Measurements from ENCODE around the gene CAMK1D.
"Not testable (repeated sequence)": the region's sequence is repeated elsewhere in the genome, so short reads cannot be mapped to it uniquely, and the experiment has no call there.

Gene CAMK1D

DNA sequence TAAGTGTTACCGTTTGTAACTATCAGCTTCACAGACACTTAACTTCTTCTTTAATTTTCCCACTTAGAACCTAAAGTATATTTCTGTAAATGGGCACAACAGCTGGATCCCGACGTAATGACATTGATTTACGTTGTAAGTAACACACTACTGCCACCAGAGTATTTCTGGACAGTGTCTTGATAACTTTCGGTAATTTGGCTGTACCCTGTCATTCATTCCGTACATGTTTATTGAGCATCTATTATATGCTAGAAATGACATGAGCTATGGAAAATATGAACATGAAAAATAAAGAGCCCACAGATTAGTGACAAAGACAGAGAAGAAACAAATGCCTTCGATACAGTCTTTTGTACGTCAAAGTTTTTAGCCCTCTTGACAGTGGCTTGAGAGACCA is 360.8 kb downstream of the CAMK1D start:
- DNase-seq (ENCODE audit: extremely low read depth in 1 of 2, low read depth in 1 of 2): no peak

- DNase-seq (ENCODE audit: extremely low read depth in 1 of 2, low read depth in 1 of 2): peak; percentile 23 to 57
Measured at GRCh38 chr10:12710594-12711349, 361.4 kb downstream of the CAMK1D start.

- no peak for DNase-seq (ENCODE audit: extremely low read depth in 1 of 2, low read depth in 1 of 2)
Measured at GRCh38 chr10:12711350-12711708, 362.0 kb downstream of the CAMK1D start.

- DNase-seq (ENCODE audit: extremely low read depth in 1 of 2, low read depth in 1 of 2): no peak
Measured at GRCh38 chr10:12712293-12712983, 363.1 kb downstream of the CAMK1D start.

DNA sequence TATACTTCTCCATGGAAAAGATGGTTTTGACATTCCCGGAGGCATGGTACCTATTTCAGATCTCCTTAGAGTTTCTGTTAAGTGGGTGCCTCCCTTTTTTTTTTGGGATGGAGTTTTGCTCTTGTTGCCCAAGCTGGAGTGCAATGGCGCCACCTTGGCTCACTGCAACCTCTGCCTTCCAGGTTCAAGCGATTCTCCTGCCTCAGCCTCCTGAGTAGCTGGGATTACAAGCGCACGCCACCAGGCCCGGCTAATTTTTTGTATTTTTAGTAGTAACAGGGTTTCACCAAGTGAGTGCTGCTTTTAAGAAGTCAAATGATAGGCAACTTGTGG is 363.6 kb downstream of the CAMK1D start:
- not testable (repeated sequence) for DNase-seq (ENCODE audit: extremely low read depth in 1 of 2, low read depth in 1 of 2)

- DNase-seq (ENCODE audit: extremely low read depth in 1 of 2, low read depth in 1 of 2): no peak
Measured at GRCh38 chr10:12716042-12716441, 366.7 kb downstream of the CAMK1D start.

DNA sequence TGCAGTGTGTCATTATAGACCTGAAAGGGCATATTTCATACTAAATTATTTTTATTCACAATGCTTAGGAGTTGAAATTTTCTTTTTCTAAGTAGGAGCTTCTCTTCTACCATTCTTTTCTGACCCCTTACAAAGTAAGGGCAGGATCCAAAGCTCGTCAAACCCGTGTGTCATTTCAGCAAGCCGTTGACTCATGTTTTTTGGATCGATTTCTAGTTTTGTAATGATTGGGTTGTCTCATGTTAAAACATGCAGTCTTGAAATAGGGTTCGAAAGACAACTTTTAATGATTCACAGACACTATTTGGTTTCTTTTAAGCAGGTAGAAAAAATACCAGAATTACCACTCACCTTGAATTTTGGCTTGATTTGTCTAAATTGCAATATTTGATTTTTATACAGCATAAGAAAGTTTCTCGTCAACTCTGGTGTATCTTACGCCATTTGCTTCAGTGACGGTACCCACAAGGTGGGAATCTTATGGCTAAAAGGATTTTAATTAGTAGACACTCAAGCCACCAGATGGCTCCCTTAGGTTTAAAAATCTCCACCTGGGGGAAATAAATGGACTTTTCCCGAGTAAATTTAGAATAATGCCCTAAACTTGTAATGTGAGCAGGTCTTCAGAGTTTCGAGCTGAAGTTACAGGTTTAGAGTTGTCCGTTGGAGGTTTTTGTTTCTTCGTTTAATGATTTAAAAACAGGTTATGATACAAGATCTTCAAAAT is 368.8 kb downstream of the CAMK1D start:
- DNase-seq (ENCODE audit: extremely low read depth in 1 of 2, low read depth in 1 of 2): no peak

- no peak for DNase-seq (ENCODE audit: extremely low read depth in 1 of 2, low read depth in 1 of 2)
Measured at GRCh38 chr10:12719365-12719764, 370.0 kb downstream of the CAMK1D start.

- no peak for DNase-seq (ENCODE audit: extremely low read depth in 1 of 2, low read depth in 1 of 2)
Measured at GRCh38 chr10:12720217-12720981, 371.1 kb downstream of the CAMK1D start.

- DNase-seq (ENCODE audit: extremely low read depth in 1 of 2, low read depth in 1 of 2): no peak
Measured at GRCh38 chr10:12721334-12721733, 372.0 kb downstream of the CAMK1D start.

GRCh38 chr10:12723220-12723619 is 373.9 kb downstream of the CAMK1D start:
- no peak for DNase-seq (ENCODE audit: extremely low read depth in 1 of 2, low read depth in 1 of 2)

- DNase-seq (ENCODE audit: extremely low read depth in 1 of 2, low read depth in 1 of 2): no peak
Measured at GRCh38 chr10:12724807-12725579, 375.6 kb downstream of the CAMK1D start.

- DNase-seq (ENCODE audit: extremely low read depth in 1 of 2, low read depth in 1 of 2): not testable (repeated sequence)
Measured at GRCh38 chr10:12725580-12725888, 376.2 kb downstream of the CAMK1D start.

GRCh38 chr10:12726971-12727831 is 377.9 kb downstream of the CAMK1D start:
- DNase-seq (ENCODE audit: extremely low read depth in 1 of 2, low read depth in 1 of 2): no peak

DNA sequence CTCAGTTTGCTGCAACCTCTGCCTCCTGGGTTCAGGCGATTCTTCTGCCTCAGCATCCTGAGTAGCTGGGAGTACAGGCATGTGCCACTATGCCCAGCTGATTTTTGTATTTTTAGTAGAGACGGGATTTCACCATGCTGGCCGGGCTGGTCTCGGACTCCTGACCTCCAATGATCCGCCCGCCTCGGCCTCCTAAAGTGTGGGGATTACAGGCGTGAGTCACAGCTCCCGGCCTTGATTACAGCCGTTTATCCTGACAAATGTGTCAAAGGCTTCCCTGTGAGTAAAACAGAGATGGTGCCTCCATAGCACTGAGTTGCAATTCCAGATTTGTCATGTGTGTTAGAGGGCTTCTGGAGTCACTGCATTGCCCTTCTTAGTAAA is 378.5 kb downstream of the CAMK1D start:
- DNase-seq (ENCODE audit: extremely low read depth in 1 of 2, low read depth in 1 of 2): no peak

DNA sequence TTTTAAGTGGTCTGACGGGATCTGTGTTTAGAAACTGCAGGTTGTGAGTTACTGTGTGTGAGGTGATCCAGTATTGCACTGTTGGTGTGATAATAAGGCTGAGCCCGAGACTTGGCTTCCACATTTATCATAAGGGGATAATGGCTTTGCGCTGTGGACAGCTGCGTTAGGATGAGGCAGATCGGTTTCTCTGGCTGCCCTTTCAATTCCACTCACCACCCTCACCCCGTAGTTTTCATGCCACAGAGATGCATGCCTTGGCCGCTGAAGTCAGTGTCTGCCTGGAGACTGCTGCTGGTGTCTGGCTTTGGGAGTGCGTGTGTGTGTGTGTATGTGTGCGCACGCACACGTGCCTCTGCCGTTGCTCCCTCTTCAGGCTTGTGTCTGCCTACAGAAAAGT is 379.1 kb downstream of the CAMK1D start:
- DNase-seq (ENCODE audit: extremely low read depth in 1 of 2, low read depth in 1 of 2): no peak

DNA sequence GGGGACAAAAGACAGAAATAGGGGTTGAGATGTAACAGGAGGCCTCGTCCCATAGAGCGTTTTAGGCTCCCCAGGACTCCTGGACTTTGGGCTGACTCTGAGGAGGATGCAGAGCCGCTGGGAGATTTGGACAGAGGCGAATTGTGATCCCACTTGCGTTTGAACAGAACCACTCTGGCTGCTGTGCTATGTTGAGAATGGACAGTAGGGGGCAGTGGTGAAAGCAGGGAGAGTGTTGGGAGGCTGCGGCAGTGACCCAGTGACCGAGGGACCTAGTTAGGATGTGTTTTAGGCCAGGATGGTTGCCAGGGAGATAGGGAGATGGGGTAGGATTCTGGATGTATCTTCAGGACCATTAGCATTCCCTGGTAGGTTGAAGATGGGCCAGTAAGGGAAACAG is 380.5 kb downstream of the CAMK1D start:
- no peak for DNase-seq (ENCODE audit: extremely low read depth in 1 of 2, low read depth in 1 of 2)

DNA sequence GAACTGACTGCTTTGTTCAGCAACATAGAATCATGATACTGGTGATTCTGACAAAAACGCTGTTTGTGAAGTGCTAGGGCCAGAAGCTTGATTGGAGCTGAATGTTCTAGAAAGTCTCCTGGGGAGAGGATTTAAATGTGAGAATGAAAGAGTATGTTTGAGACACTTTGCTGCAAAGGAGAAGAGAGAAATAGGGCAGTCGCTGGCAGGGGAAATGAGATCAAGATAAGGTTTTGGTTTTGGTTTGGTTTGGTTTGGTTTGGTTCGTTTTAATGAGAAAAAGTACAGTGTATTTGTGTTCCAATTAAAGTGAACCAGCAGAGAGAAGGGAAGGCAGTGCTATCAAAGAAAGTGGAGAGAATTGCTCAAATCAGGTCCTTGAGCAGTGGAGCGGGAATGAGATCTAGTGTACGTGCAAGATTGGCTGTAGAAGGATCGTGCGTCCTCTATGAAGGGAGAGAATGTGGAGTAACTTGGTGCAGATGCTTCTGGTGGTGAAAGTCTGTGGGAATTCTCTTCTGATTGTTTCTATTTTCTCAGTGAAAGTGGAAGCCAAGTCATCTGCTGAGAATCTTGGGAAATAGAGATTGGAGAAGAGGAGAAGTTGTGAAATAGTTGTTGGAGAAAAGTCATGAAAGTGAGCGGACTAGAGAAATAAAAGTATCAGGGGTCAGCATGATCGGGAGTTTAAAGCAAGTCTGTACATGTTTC is 381.6 kb downstream of the CAMK1D start:
- DNase-seq (ENCODE audit: extremely low read depth in 1 of 2, low read depth in 1 of 2): no peak

GRCh38 chr10:12733271-12733670 is 383.9 kb downstream of the CAMK1D start:
- no peak for DNase-seq (ENCODE audit: extremely low read depth in 1 of 2, low read depth in 1 of 2)

Measured in activated CD8-positive, alpha-beta memory T cell treated with anti-CD3 and anti-CD28 coated beads for 1 hour (primary cell).